ENCODE measurements around the gene TIMM21. TPM values are rescaled to one million over a fixed set of nuclear protein-coding genes. Genes with fewer than 3 reads are reported as not detected.

Gene TIMM21
- total RNA-seq, 1 donor from 2014 or later, result 28.4 TPM

- TF ChIP-seq CTCF (IDR thresholded peaks at IDR 0.05) (no peak), EZH2 (IDR thresholded peaks at IDR 0.05) (peak; percentile 32), EZH2phosphoT487 (IDR thresholded peaks at IDR 0.05) (no peak)
- H3K4me3 Mint-ChIP-seq, result peak overlapping the region; percentile 96
- no peaks in the 10 kb centered on the region for H3K27me3 Mint-ChIP-seq (ENCODE audit: insufficient read depth, low read depth)
- Histone ChIP-seq H3K36me3 (no peaks in the 10 kb centered on the region), H3K4me1 (peaks cover 9% of the 10 kb centered on the region), H3K79me2 (ENCODE audit: low read depth) (peaks cover 48% of the 10 kb centered on the region), H4K20me1 (ENCODE audit: low read depth) (no peaks in the 10 kb centered on the region), H2AFZ (replicated peaks) (peak overlapping the region; percentile 65), H3K9ac (peak overlapping the region; percentile 83), H3K4me2 (peak overlapping the region; percentile 91), H3F3A (ENCODE audit: low read depth) (peaks cover 8% of the 10 kb centered on the region), H3K27me3 (peaks cover 6% of the 10 kb centered on the region), H3K9me3 (ENCODE audit: low read depth) (no peaks in the 10 kb centered on the region), H3K4me3 (peak overlapping the region; percentile 90), H3K27ac (no peak overlapping the region)
- peak overlapping the region; percentile 94 for H3K27ac Mint-ChIP-seq
- DNase-seq (ENCODE audit: low spot score), result peak; percentile 26
- no peaks in the 10 kb centered on the region for H3K9me3 Mint-ChIP-seq
- no peaks in the 10 kb centered on the region for H3K36me3 Mint-ChIP-seq
- peaks cover 27% of the 10 kb centered on the region for H3K4me1 Mint-ChIP-seq
Observed at GRCh38 chr18:74148543-74149070, 284 bp downstream of the TIMM21 start.

GRCh38 chr18:74149878-74150277 is 1.6 kb downstream of the TIMM21 start:
- H3K4me1 Mint-ChIP-seq, result peaks cover 27% of the 10 kb centered on the region
- H3K4me3 Mint-ChIP-seq, result peak overlapping the region; percentile 96
- Histone ChIP-seq H2AFZ (replicated peaks) (no peak overlapping the region), H3K4me2 (peak overlapping the region; percentile 91), H3F3A (ENCODE audit: low read depth) (peaks cover 8% of the 10 kb centered on the region), H3K27ac (no peak overlapping the region), H4K20me1 (ENCODE audit: low read depth) (no peaks in the 10 kb centered on the region), H3K9me3 (ENCODE audit: low read depth) (no peaks in the 10 kb centered on the region), H3K4me1 (peaks cover 9% of the 10 kb centered on the region), H3K36me3 (no peaks in the 10 kb centered on the region), H3K9ac (no peak overlapping the region), H3K4me3 (peak overlapping the region; percentile 90), H3K27me3 (peaks cover 6% of the 10 kb centered on the region), H3K79me2 (ENCODE audit: low read depth) (peaks cover 52% of the 10 kb centered on the region)
- H3K27me3 Mint-ChIP-seq (ENCODE audit: insufficient read depth, low read depth), result no peaks in the 10 kb centered on the region
- no peak overlapping the region for H3K27ac Mint-ChIP-seq
- H3K9me3 Mint-ChIP-seq, result no peaks in the 10 kb centered on the region
- no peak for DNase-seq (ENCODE audit: low spot score)
- TF ChIP-seq EZH2 (IDR thresholded peaks at IDR 0.05) (no peak), CTCF (IDR thresholded peaks at IDR 0.05) (no peak), EZH2phosphoT487 (IDR thresholded peaks at IDR 0.05) (no peak)
- peaks cover 2% of the 10 kb centered on the region for H3K36me3 Mint-ChIP-seq

DNA sequence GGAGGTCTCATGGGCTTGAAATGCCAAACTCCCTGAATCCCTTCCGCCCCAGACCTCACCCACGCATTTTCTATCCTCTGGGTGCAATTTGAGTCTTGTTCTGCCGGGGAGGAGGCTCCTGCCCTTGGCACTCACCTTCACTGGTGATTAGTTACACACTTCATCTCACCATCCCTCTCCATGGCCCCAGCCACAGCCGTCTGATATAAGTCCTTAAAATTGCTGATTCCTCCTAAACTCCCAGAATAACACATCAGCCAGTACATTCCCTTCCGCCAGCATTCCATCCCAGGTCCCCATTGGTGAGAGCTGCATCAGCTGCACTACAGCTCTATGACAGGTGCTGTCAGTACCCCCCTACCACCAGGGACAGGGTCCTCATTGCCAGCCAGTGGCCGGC is 3.9 kb downstream of the TIMM21 start:
- no peak overlapping the region for H3K4me3 ChIP-seq
- H3K4me1 ChIP-seq, result peaks cover 9% of the 10 kb centered on the region
- H3K27me3 ChIP-seq, result peaks cover under 1% of the 10 kb centered on the region
- no peak overlapping the region for H3K27ac ChIP-seq
- peaks cover 6% of the 10 kb centered on the region for H3K36me3 Mint-ChIP-seq
- H3K27me3 Mint-ChIP-seq (ENCODE audit: insufficient read depth, low read depth), result no peaks in the 10 kb centered on the region
- no peaks in the 10 kb centered on the region for H4K20me1 ChIP-seq (ENCODE audit: low read depth)
- peaks cover 52% of the 10 kb centered on the region for H3K79me2 ChIP-seq (ENCODE audit: low read depth)
- peaks cover 21% of the 10 kb centered on the region for H3K4me1 Mint-ChIP-seq
- H3K9me3 Mint-ChIP-seq, result no peaks in the 10 kb centered on the region
- H3K27ac Mint-ChIP-seq, result no peak overlapping the region
- H3K4me2 ChIP-seq, result no peak overlapping the region
- no peak for TF ChIP-seq EZH2phosphoT487 (IDR thresholded peaks at IDR 0.05)
- H2AFZ ChIP-seq (replicated peaks), result no peak overlapping the region
- no peaks in the 10 kb centered on the region for H3K36me3 ChIP-seq
- peak overlapping the region; percentile 4 for H3K4me3 Mint-ChIP-seq
- DNase-seq (ENCODE audit: low spot score), result no peak
- H3F3A ChIP-seq (ENCODE audit: low read depth), result peaks cover 5% of the 10 kb centered on the region
- H3K9me3 ChIP-seq (ENCODE audit: low read depth), result no peaks in the 10 kb centered on the region
- H3K9ac ChIP-seq, result no peak overlapping the region

DNA sequence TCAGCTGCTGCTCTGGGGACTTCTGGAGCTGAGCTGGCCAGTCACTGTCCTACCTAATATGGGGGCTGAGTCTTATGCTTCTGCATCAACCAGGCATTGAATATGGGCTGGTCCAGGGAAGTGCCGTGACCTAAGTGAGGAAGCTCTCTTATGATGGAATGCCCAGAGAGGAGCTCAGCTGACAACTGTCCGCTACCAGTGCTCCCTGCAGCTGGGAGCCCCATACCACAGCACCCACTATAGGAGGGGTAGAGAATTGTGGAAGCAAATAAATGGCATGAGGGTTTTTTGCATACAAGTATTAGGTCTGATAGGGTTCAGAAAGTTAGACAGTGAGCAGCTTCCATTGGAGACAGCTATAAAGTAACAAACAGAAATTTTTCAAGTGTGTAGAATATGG is 4.5 kb downstream of the TIMM21 start:
- no peak overlapping the region for H3K4me3 Mint-ChIP-seq
- Histone ChIP-seq H3K79me2 (ENCODE audit: low read depth) (peaks cover 52% of the 10 kb centered on the region), H3K4me1 (peaks cover 9% of the 10 kb centered on the region), H3K4me2 (no peak overlapping the region), H3K4me3 (no peak overlapping the region), H3K36me3 (no peaks in the 10 kb centered on the region), H2AFZ (replicated peaks) (no peak overlapping the region), H3K9ac (no peak overlapping the region), H3F3A (ENCODE audit: low read depth) (peaks cover 3% of the 10 kb centered on the region), H3K27ac (no peak overlapping the region), H4K20me1 (ENCODE audit: low read depth) (no peaks in the 10 kb centered on the region), H3K27me3 (no peaks in the 10 kb centered on the region), H3K9me3 (ENCODE audit: low read depth) (no peaks in the 10 kb centered on the region)
- TF ChIP-seq CTCF (IDR thresholded peaks at IDR 0.05), result no peak
- no peak for TF ChIP-seq EZH2phosphoT487 (IDR thresholded peaks at IDR 0.05)
- no peak for TF ChIP-seq EZH2 (IDR thresholded peaks at IDR 0.05)
- H3K36me3 Mint-ChIP-seq, result peaks cover 6% of the 10 kb centered on the region
- no peaks in the 10 kb centered on the region for H3K9me3 Mint-ChIP-seq
- no peak overlapping the region for H3K27ac Mint-ChIP-seq
- no peaks in the 10 kb centered on the region for H3K27me3 Mint-ChIP-seq (ENCODE audit: insufficient read depth, low read depth)
- peaks cover 19% of the 10 kb centered on the region for H3K4me1 Mint-ChIP-seq
- DNase-seq (ENCODE audit: low spot score), result no peak
